ENCODE measurements around the gene B4GALNT2.

Gene B4GALNT2

GRCh38 chr17:49151996-49152395 lies 19.4 kb downstream of the B4GALNT2 start:
- Histone ChIP-seq H3K27ac (no peak overlapping the region), H3K4me3 (no peak overlapping the region), H3K9me3 (no peaks in the 10 kb centered on the region), H3K4me1 (no peaks in the 10 kb centered on the region), H3K27me3 (peaks cover 0 to 37% of the 10 kb centered on the region in 2 donors), H3K36me3 (no peaks in the 10 kb centered on the region)
- DNase-seq: no peak
- TF ChIP-seq CTCF (IDR thresholded peaks at IDR 0.05): no peak
- intact Hi-C loops (cut with DNase I; ENCODE audit: low total_unique reads): no loop called here

GRCh38 chr17:49156256-49156655 lies 23.7 kb downstream of the B4GALNT2 start:
- H3K9me3 ChIP-seq: no peaks in the 10 kb centered on the region
- H3K27me3 ChIP-seq: peaks cover 0 to 48% of the 10 kb centered on the region in 2 donors
- intact Hi-C loops (cut with DNase I; ENCODE audit: low total_unique reads): no loop called here

GRCh38 chr17:49157784-49158183 lies 25.2 kb downstream of the B4GALNT2 start:
- intact Hi-C loops (cut with DNase I; ENCODE audit: low total_unique reads): no loop called here
- Histone ChIP-seq H3K27me3 (peaks cover 0 to 46% of the 10 kb centered on the region in 2 donors), H3K9me3 (no peaks in the 10 kb centered on the region), H3K4me1 (no peaks in the 10 kb centered on the region), H3K36me3 (no peaks in the 10 kb centered on the region), H3K27ac (no peak overlapping the region), H3K4me3 (no peak overlapping the region)
- no peak for DNase-seq
- TF ChIP-seq CTCF (IDR thresholded peaks at IDR 0.05): no peak

More at GRCh38 chr17:49156256-49156655, 23.7 kb downstream of the B4GALNT2 start:
- no peak overlapping the region for H3K4me3 ChIP-seq
- no peak overlapping the region for H3K27ac ChIP-seq
- no peaks in the 10 kb centered on the region for H3K4me1 ChIP-seq
- H3K36me3 ChIP-seq: no peaks in the 10 kb centered on the region
- no peak for TF ChIP-seq CTCF (IDR thresholded peaks at IDR 0.05)
- DNase-seq: no peak

- H3K27ac ChIP-seq: no peak overlapping the region
- DNase-seq: no peak
- intact Hi-C loops (cut with DNase I; ENCODE audit: low total_unique reads): no loop called here
- H3K27me3 ChIP-seq: peaks cover 0 to 47% of the 10 kb centered on the region in 2 donors
- no peaks in the 10 kb centered on the region for H3K4me1 ChIP-seq
- TF ChIP-seq CTCF (IDR thresholded peaks at IDR 0.05): no peak
- H3K36me3 ChIP-seq: no peaks in the 10 kb centered on the region
- H3K4me3 ChIP-seq: no peak overlapping the region
- no peaks in the 10 kb centered on the region for H3K9me3 ChIP-seq
Measured at GRCh38 chr17:49162866-49163265, 30.3 kb downstream of the B4GALNT2 start.

GRCh38 chr17:49165143-49165542 lies 32.6 kb downstream of the B4GALNT2 start:
- Histone ChIP-seq H3K9me3 (no peaks in the 10 kb centered on the region), H3K27me3 (peaks cover 0 to 46% of the 10 kb centered on the region in 2 donors), H3K4me3 (no peak overlapping the region), H3K27ac (no peak overlapping the region), H3K4me1 (no peaks in the 10 kb centered on the region), H3K36me3 (no peaks in the 10 kb centered on the region)
- intact Hi-C loops (cut with DNase I; ENCODE audit: low total_unique reads): no loop called here
- DNase-seq: no peak
- no peak for TF ChIP-seq CTCF (IDR thresholded peaks at IDR 0.05)

GRCh38 chr17:49168706-49169105 lies 36.1 kb downstream of the B4GALNT2 start:
- no peak for DNase-seq
- no peak overlapping the region for H3K4me3 ChIP-seq
- no peak for TF ChIP-seq CTCF (IDR thresholded peaks at IDR 0.05)
- H3K4me1 ChIP-seq: no peaks in the 10 kb centered on the region
- peaks cover 0 to 50% of the 10 kb centered on the region in 2 donors for H3K27me3 ChIP-seq
- intact Hi-C loops (cut with DNase I; ENCODE audit: low total_unique reads): no loop called here
- no peaks in the 10 kb centered on the region for H3K9me3 ChIP-seq
- H3K36me3 ChIP-seq: no peaks in the 10 kb centered on the region
- no peak overlapping the region for H3K27ac ChIP-seq

Data from tibial artery (tissue), 4 donors.